Measurements from ENCODE around the gene FERMT3.
A peak's percentile ranks its signal among the peaks of the same experiment; 100 is the strongest.

Gene FERMT3

DNA sequence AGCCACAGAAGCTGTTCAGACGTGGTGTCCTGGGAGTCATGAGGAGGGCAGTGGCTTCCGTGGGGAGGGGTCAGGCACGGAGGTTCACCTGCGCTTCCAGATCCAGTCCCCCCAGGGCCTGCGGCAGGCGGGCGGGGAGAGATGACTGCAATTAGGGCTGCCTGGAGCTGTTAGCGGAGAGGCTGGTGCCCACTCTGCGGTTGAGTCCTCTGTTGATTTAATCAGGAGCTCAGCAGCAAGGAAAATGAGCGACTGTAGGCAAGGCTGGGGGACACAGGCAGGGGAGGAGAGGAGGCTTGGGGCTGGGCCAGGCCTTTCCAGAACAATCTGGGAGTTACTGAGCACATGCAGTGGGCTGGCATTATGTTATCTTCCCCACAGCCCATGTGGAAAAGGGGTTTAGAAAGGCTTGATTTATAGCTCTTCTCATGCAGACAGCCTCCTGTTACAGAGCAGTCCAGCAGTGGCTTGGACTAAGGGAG lies 57.9 kb downstream of the FERMT3 start:
- DNase-seq (ENCODE audit: low read depth): no peak

DNA sequence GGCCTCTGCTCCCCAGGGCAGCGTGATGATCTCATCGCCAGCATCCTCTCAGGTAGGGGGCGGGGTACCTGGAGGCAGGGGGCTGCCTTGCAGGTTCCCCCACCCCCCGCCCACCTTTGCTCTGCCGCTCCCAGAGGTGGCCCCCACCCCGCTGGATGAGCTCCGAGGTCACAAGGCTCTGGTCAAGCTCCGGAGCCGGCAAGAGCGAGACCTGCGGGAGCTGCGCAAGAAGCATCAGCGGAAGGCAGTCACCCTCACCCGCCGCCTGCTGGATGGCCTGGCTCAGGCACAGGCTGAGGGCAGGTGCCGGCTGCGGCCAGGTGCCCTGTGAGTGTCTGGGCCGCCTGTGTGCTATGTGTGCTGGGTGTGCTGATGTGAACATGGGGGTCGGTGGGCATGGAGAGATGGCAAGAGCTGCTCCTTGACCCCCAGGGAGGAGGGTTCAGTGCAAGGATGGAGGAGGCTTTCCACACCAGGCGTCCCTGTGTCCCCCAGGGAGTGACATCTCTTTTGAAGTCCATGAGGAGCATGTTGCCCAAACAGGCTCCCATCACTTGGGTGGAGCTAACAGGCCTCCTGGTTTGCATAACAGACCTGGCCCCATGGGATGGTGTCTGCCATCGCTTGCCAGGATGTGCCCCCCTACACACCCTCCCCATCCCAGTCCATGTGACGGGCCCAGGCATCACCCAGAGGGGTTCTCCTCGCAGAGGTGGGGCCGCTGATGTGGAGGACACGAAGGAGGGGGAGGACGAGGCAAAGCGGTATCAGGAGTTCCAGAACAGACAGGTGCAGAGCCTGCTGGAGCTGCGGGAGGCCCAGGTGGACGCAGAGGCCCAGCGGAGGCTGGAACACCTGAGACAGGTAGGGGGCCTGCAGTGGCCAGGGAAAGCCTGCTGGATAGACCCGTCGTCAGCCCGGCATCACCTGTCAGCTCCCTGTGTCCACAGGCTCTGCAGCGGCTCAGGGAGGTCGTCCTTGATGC lies 58.9 kb downstream of the FERMT3 start:
- DNase-seq (ENCODE audit: low read depth): no peak

DNA sequence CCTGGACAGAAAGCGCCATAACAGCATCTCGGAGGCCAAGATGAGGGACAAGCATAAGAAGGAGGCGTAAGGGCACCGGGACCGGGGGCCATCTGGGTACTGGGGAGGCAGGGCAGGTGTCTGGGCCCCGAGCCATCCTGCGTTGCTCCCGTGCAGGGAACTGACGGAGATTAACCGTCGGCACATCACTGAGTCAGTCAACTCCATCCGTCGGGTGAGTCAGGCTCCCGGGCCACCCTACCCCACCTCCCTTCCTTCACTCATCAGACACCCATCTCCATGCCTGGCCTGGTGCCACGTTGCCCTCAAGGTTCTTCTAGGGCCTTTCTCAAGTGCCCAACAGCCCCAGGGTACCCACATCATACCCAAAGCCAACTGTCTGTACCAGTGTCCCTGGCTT lies 59.8 kb downstream of the FERMT3 start:
- peak; percentile 88 for DNase-seq (ENCODE audit: low read depth)

DNA sequence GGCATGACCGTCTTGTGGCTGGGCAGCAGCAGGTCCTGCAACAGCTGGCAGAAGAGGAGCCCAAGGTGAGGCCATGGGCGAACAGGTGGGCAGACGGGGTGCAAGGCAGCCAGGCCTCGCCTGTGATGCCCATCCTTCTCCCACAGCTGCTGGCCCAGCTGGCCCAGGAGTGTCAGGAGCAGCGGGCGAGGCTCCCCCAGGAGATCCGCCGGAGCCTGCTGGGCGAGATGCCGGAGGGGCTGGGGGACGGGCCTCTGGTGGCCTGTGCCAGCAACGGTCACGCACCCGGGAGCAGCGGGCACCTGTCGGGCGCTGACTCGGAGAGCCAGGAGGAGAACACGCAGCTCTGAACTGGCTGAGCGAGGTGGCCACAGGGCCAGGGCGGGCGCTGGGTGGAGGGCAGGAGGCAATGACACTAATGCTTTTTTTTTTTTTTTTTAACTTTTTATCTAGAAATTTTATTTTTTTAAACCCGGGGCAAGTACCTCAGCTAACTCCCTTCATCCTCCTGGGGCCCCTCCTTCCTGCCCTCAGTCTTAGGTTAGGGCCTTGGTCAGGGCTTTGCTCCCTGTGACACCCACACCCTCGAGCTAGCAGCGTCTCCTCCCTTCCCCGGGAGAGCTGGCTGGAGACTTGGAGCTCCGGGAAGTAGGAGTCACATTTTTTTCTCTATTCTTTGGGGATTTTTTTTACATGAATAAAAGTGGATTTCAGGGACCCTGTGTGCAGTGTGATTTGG lies 60.9 kb downstream of the FERMT3 start:
- no peak for DNase-seq (ENCODE audit: low read depth)

DNA sequence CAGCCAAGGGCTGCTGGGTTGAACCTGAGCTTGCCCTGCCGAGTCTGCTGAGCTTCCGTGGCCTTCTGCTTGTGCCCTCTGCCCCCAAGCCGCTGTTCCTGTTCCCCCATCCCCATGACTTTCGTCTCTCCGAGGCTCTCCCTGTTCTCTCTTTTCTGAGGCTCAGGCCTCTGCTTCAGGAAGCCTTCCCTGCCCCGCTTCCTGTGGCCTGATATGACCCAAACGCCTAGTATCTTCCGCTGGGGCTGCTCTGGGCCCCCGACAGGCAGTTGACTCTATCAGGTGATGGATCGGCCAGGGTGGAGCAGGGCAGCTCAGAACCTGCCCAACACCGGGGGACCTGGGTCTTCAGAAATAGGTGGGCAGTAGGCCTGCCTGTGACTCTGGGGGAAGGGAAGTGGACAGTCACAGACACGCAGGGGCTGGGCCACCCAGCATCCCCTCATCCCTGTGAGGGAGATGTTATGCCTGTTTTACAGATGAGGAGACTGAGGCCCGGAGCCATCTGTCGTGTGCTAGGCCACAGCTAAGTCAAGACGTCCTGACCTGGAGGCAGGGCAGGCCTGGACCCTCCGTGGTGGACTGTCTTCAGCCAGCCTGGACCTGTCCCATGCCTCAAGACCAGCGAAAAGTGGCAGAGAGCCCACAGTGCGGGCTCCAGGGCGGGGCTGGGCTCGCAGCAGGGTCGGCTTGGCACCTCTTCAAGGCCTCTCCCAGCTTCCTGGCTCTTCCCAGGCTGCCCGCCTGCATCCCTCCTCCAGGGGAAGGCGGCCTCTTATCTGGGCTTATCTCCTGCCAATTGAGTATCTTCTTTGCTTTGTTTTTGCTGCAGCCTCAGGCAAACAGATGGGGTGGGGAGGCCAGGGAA lies 61.7 kb downstream of the FERMT3 start:
- DNase-seq (ENCODE audit: low read depth): peak; percentile 55

DNA sequence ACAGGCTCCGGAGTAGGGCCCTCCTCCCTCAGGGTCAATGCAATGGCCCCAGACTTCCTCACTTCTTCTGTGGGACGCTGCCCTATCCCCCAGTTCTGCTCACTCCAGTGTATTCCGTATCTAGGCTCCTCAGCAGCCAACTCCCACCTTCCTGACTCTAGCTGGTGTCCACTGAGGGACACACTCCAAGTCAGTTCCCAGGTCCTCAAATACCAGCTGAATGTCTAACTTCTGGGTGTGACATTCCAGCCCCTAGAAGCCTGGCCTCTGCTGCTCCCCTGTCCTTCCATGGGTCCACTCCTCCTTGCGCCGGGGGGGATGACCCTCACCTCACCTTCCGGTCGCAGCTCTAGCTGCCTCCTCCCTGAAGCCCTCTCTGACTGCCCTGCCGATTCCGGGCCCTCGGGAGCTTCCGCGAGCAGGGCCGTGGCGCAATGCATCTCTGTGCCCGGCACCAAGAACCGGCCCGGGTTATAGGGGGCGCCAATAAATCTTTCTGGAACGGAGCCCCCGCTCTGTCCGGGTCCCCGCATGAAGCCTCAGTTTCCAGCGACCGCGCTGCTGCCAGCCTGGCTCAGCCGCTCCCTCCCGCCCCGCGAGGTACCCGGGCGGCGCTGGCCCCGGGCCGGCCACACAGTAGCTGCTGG lies 62.5 kb downstream of the FERMT3 start:
- DNase-seq (ENCODE audit: low read depth): peak; percentile 78

DNA sequence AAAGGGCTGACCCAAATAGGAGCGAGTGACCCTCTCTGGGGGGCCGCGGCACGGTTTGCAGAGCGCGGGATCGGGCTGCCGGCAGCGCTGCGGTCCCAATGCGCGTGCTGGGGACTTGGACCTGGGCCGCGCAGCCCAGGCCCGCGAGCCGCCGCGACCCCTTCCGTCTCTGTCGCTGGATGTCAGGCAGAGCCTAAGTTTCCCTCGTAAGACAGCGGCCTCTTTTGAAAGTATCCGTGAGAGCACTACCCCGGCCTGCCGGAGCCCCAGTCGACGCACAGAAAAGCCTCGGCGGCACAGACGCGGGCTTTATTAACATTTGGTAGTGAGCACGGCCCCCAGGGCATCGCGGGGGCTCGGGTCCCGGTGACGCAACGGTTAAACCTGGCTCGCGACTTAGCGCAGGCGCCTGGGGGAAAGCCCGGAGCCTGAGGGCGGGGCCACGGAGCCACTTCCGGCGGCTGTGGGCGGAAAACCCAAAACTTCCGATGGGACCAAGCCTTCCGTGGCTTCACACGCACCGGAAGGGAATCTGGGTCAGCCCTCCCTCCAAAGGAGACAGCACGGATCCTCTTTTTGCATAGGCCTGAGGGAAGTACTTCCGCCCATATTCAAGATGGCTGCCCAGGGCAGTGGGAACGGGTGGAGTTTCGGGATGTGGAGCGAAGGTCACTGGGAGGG lies 63.2 kb downstream of the FERMT3 start:
- DNase-seq (ENCODE audit: low read depth): peak; percentile 100
